Aorta (tissue), 5 donors: Measurements from ENCODE around the gene RNASE9. TPM values are rescaled to one million over a fixed set of nuclear protein-coding genes. Genes with fewer than 3 reads are reported as not detected.
"Not testable (repeated sequence)": the region's sequence is repeated elsewhere in the genome, so short reads cannot be mapped to it uniquely, and the experiment has no call there.

ENCODE experiments used
- ATAC-seq: fragments of 200-7000 bp; cut with Tn5 transposase; one replicate; pipeline ENCODE4 v1.9.1; 2022; ENCODE audit warnings: moderate library complexity; ENCODE audit not compliant: low FRiP score
- DNase-seq, 2 donors: peaks; one replicate each; pipeline ENCODE4 v3.0.0-alpha.2; 2020
- H3K27ac ChIP-seq, 2 donors: one replicate each; pipeline ENCODE4 v1.5.1; 2013; ENCODE audit warnings: low read length in 2 of 2, mild to moderate bottlenecking in 2 of 2, moderate library complexity in 2 of 2, control low read depth in 1 of 2, inconsistent platforms in 1 of 2, low read depth in 1 of 2
- H3K27me3 ChIP-seq, 2 donors: one replicate each; pipeline ENCODE4 v1.6.1; 2013; ENCODE audit warnings: control low read depth in 1 of 2, low read length in 1 of 2, mild to moderate bottlenecking in 1 of 2, moderate library complexity in 1 of 2; ENCODE audit not compliant: insufficient read depth in 2 of 2, control insufficient read depth in 1 of 2
- H3K36me3 ChIP-seq, 2 donors: one replicate each; pipeline ENCODE4 v1.6.1; 2013; ENCODE audit warnings: control low read depth in 1 of 2, low read length in 1 of 2, mild to moderate bottlenecking in 1 of 2; ENCODE audit not compliant: insufficient read depth in 2 of 2, control insufficient read depth in 1 of 2
- H3K4me1 ChIP-seq, 2 donors: one replicate each; pipeline ENCODE4 v1.6.1; 2013; ENCODE audit warnings: low read length in 2 of 2, control low read depth in 1 of 2, mild to moderate bottlenecking in 1 of 2, moderate library complexity in 1 of 2; ENCODE audit not compliant: insufficient read depth in 2 of 2, control insufficient read depth in 1 of 2
- H3K4me3 ChIP-seq, 2 donors: one replicate each; pipeline ENCODE4 v1.5.1; 2013; ENCODE audit warnings: low read length in 2 of 2, control low read depth in 1 of 2, mild to moderate bottlenecking in 1 of 2
- H3K9me3 ChIP-seq: one replicate; pipeline ENCODE4 v1.6.1; 2013; ENCODE audit warnings: mild to moderate bottlenecking, low read length; ENCODE audit not compliant: control insufficient read depth
- WGBS, 2 donors: extraction: QIAGEN DNeasy Blood & Tissue Kit; methylation state at CpG; one replicate each; pipeline ENCODE4 v1.1.7; 2013; 5-methylcytosine and 5-hydroxymethylcytosine counted together
- intact Hi-C, 2 donors: fragments of 100-400 bp; cut with DNase I; formaldehyde crosslinking; loops; one replicate each; pipeline versions ENCODE4 v1.14.2 to v1.15.0; 2022
- polyA plus RNA-seq, 2 donors: library from polyadenylated mRNA; stranded (reverse); fragments of 200-250 nt; gene quantifications; one replicate each; pipeline ENCODE4 v1.2.3, GENCODE V29; 2013
- total RNA-seq, 2 donors: library from RNA; stranded (reverse); fragmentation: NEBNext Ultra II Directional; extraction: Animal tissue kit (Norgen Biotek cat#: 25700); gene quantifications; one replicate each; pipeline ENCODE4 v1.2.1, GENCODE V29; 2021
- donor health status: healthy with polysubstance abuse.
- donor health status: Bipolar disorder and iron deficiency.
- donor health status: DM: no; HTN: no; CAD: no.
- donor health status: DM: no; HTN: no; CAD: no.
- donor health status: DM: yes; HTN: yes; CAD: no.

The RNASE9 gene
- total and polyA plus RNA-seq, 4 donors: not detected

DNA sequence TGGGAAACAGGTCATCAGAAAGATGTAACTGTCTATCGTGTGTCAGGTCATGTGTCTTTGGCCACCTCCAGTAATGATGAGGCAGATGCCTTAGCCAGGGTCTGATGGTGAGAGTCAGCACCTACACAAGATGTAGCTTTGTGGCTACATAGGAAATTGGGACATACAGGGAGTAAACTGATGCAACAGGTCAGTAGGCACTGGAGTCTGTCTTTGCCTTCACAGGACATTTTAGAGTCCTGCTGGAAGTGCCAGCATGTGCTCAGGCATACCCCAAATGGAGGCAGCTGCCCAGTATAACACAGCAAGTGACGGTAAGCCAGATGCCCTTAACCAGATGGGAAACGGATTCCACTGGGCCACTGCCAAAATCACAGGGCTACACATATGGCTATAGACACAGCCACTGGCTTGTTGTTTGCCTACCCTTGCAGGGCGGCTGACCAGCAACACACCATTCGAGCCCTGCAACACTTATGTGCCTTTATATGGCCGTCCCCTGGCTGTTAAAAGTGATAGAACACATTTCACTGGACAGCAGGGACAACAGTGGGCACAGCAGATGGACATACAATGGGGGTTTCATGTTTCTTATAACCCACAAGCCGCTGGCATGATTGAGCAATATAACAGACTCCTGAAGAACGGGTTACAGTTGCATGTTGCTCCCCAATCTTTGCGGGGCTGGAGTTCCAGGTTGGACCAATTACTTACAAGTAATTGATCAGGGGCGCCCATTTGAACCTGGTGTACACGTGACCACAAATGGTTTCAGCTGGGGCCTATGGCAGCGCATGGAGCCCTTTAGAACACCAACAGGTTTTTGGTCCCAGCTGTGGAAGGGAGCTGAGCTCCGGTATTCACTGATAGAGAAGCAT, 43.2 kb upstream of the RNASE9 start:
- Histone ChIP-seq H3K27me3 (no peaks in the 10 kb centered on the region), H3K4me1 (no peaks in the 10 kb centered on the region), H3K27ac (no peak overlapping the region), H3K9me3 (no peaks in the 10 kb centered on the region), H3K36me3 (no peaks in the 10 kb centered on the region), H3K4me3 (no peak overlapping the region)
- ATAC-seq (no peak), DNase-seq (no peak)
- WGBS, 2 donors: 77 to 78% methylated on average over 13 of the region's 13 CpGs
- intact Hi-C loops: loop anchor here in 1 of 2 donors (10.0 kb wide), 1 partner anchor 129 kb away; no protein-coding TSS in a partner anchor

- no peaks in the 10 kb centered on the region for H3K36me3 ChIP-seq
- DNase-seq (no peak), ATAC-seq (no peak)
- WGBS, 2 donors: 88 to 90% methylated on average over 9 of the region's 9 CpGs
- intact Hi-C loops: loop anchor here in 1 of 2 donors (10.0 kb wide), 1 partner anchor 128 kb away; no protein-coding TSS in a partner anchor
- no peaks in the 10 kb centered on the region for H3K4me1 ChIP-seq
- no peak overlapping the region for H3K4me3 ChIP-seq
- H3K27me3 ChIP-seq: no peaks in the 10 kb centered on the region
- no peak overlapping the region for H3K27ac ChIP-seq
- H3K9me3 ChIP-seq: no peaks in the 10 kb centered on the region
Measured at GRCh38 chr14:20602583-20602982, 41.7 kb upstream of the RNASE9 start.

DNA sequence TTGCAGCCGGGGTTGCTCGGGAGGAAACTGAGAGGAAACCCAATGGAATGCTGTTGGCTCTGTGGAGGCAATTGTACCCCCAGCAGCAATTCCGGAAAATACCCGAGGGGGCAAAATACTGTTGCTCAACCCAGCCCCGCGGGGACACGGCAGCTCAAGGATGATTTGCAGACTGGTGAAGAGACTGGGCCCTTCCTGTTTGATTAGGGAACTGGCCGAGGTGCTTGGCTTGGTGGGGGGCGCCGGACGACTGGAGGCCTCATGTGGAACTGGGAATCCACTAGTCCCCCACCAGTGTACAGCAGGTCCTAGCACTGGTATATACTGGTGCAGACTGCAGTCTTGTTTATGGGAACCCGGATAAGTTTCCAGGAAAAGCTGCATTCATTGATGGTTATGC, 40.7 kb upstream of the RNASE9 start:
- H3K9me3 ChIP-seq: no peaks in the 10 kb centered on the region
- H3K4me1 ChIP-seq: no peaks in the 10 kb centered on the region
- no peak for DNase-seq
- H3K27me3 ChIP-seq: no peaks in the 10 kb centered on the region
- no peak overlapping the region for H3K27ac ChIP-seq
- 76 to 77% methylated on average over 12 of the region's 12 CpGs for WGBS, 2 donors
- H3K36me3 ChIP-seq: no peaks in the 10 kb centered on the region
- no peak overlapping the region for H3K4me3 ChIP-seq
- ATAC-seq: no peak
- intact Hi-C loops: loop anchor here in 1 of 2 donors (10.0 kb wide), 1 partner anchor 127 kb away; no protein-coding TSS in a partner anchor

- no peaks in the 10 kb centered on the region for H3K4me1 ChIP-seq
- H3K36me3 ChIP-seq: no peaks in the 10 kb centered on the region
- DNase-seq (no peak), ATAC-seq (no peak)
- no peak overlapping the region for H3K4me3 ChIP-seq
- intact Hi-C loops: no loop called here
- WGBS, 2 donors: 50 to 59% methylated on average over 1 of the region's 1 CpG
- H3K27me3 ChIP-seq: no peaks in the 10 kb centered on the region
- no peak overlapping the region for H3K27ac ChIP-seq
- no peaks in the 10 kb centered on the region for H3K9me3 ChIP-seq
Measured at GRCh38 chr14:20597108-20597507, 36.3 kb upstream of the RNASE9 start.

GRCh38 chr14:20595726-20596125, 34.9 kb upstream of the RNASE9 start:
- ATAC-seq, H3K4me3 ChIP-seq, H3K27ac ChIP-seq, H3K4me1 ChIP-seq, intact Hi-C loops, H3K27me3 ChIP-seq, DNase-seq, H3K9me3 ChIP-seq, H3K36me3 ChIP-seq: not testable (repeated sequence)
- 90 to 97% methylated on average over 2 to 3 of the region's 3 CpGs for WGBS, 2 donors

GRCh38 chr14:20592574-20592973, 31.7 kb upstream of the RNASE9 start:
- no peaks in the 10 kb centered on the region for H3K4me1 ChIP-seq
- intact Hi-C loops: no loop called here
- H3K27me3 ChIP-seq: peaks cover 0 to 2% of the 10 kb centered on the region in 2 donors
- no peak overlapping the region for H3K4me3 ChIP-seq
- WGBS, 2 donors: 27 to 35% methylated on average over 1 of the region's 1 CpG
- ATAC-seq (no peak), DNase-seq (no peak)
- no peaks in the 10 kb centered on the region for H3K9me3 ChIP-seq
- no peak overlapping the region for H3K27ac ChIP-seq
- H3K36me3 ChIP-seq: no peaks in the 10 kb centered on the region

DNA sequence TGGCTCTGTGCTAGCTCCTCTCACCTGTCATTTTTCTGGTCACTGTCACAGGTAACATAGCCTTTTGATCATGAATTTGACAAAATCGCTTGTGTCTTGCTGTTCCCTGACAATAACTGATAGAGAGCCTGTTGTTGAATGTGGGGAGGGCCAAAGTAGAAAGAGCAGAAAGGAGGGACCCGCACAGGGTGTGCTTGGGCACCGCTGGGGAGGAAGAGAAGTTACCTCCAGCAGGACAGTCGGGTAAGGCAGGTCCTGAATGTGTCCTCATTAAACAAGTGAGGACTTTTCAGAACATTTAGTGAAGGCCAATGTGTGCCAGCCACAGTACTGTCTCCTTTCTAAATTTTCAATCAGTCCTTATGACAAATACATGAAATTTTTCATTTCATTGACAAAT, 30.4 kb upstream of the RNASE9 start, which contains the start of gene RNASE12:
RNASE12 (minus strand) TSS at position 142 of the 400 bp plus-strand sequence. CDS start 653 bp downstream, outside the sequence.
- peaks cover 0 to 2% of the 10 kb centered on the region in 2 donors for H3K27me3 ChIP-seq
- intact Hi-C loops: no loop called here
- no peaks in the 10 kb centered on the region for H3K9me3 ChIP-seq
- no peaks in the 10 kb centered on the region for H3K36me3 ChIP-seq
- 80 to 83% methylated on average over 4 of the region's 4 CpGs for WGBS, 2 donors
- no peaks in the 10 kb centered on the region for H3K4me1 ChIP-seq
- ATAC-seq: no peak
- H3K27ac ChIP-seq: no peak within 1 kb of the TSS
- H3K4me3 ChIP-seq: no peak within 1 kb of the TSS
- no peak for DNase-seq

- no peaks in the 10 kb centered on the region for H3K9me3 ChIP-seq
- ATAC-seq (no peak), DNase-seq (no peak)
- no peak within 1 kb of the TSS for H3K4me3 ChIP-seq
- H3K27ac ChIP-seq: no peak within 1 kb of the TSS
- 85 to 90% methylated on average over 6 of the region's 6 CpGs for WGBS, 2 donors
- intact Hi-C loops: no loop called here
- no peaks in the 10 kb centered on the region for H3K4me1 ChIP-seq
- peaks cover 0 to 2% of the 10 kb centered on the region in 2 donors for H3K27me3 ChIP-seq
- H3K36me3 ChIP-seq: no peaks in the 10 kb centered on the region
Measured at GRCh38 chr14:20587489-20588154, 26.8 kb upstream of the RNASE9 start, which contains the start of gene RNASE11. RNASE11 (minus strand) TSS chr14:20588001.
